Kidney epithelial cell (primary cell): ENCODE data around the gene CYP3A5. TPM values are rescaled to one million over a fixed set of nuclear protein-coding genes. Genes with fewer than 3 reads are reported as not detected.
"Not testable (repeated sequence)": the region's sequence is repeated elsewhere in the genome, so short reads cannot be mapped to it uniquely, and the experiment has no call there.

Source experiments
- DNase-seq: peaks from one replicate; pipeline ENCODE4 v3.0.0-alpha.2; 2010; ENCODE audit warnings: low read depth
- H3K27me3 ChIP-seq: 2 replicates; pipeline ENCODE4 v1.6.0; 2011; ENCODE audit warnings: low read length; ENCODE audit not compliant: control insufficient read depth, insufficient read depth
- H3K36me3 ChIP-seq: 2 replicates; pipeline ENCODE4 v1.5.1; 2011; ENCODE audit warnings: low read length; ENCODE audit not compliant: control insufficient read depth, insufficient read depth
- H3K4me3 ChIP-seq: 2 replicates; pipeline ENCODE4 v1.5.1; 2011; ENCODE audit warnings: low read depth, mild to moderate bottlenecking, control low read depth, low read length
- CTCF ChIP-seq: IDR thresholded peaks from 2 replicates; pipeline ENCODE4 v1.5.1; 2011; ENCODE audit warnings: mild to moderate bottlenecking, moderate library complexity, low read length, control low read depth, inconsistent platforms; ENCODE audit not compliant: insufficient read depth, poor library complexity, severe bottlenecking
- total RNA-seq: library from RNA; depleted of rRNA; stranded (reverse); fragments of >200 nt; gene quantifications from 2 replicates; pipeline ENCODE4 v1.2.3, GENCODE V29; 2015

CYP3A5 gene
- total RNA-seq, 1 donor from 2014 or later, result 0.25 TPM

- no peak for DNase-seq
- Histone ChIP-seq H3K27me3 (no peaks in the 10 kb centered on the region), H3K4me3 (no peak overlapping the region), H3K36me3 (no peaks in the 10 kb centered on the region)
- TF ChIP-seq CTCF, result no peak
Observed at GRCh38 chr7:99672573-99672972, 7.2 kb downstream of the CYP3A5 start.

- no peaks in the 10 kb centered on the region for H3K27me3 ChIP-seq
- no peaks in the 10 kb centered on the region for H3K36me3 ChIP-seq
- TF ChIP-seq CTCF, result no peak
- H3K4me3 ChIP-seq, result no peak overlapping the region
- no peak for DNase-seq
Observed at GRCh38 chr7:99669782-99670181, 10.0 kb downstream of the CYP3A5 start.

- TF ChIP-seq CTCF, result no peak
- no peak for DNase-seq
- Histone ChIP-seq H3K36me3 (no peaks in the 10 kb centered on the region), H3K27me3 (no peaks in the 10 kb centered on the region), H3K4me3 (no peak overlapping the region)
Observed at GRCh38 chr7:99668541-99668940, 11.3 kb downstream of the CYP3A5 start.

GRCh38 chr7:99667179-99667578 lies 12.6 kb downstream of the CYP3A5 start:
- Histone ChIP-seq H3K27me3 (no peaks in the 10 kb centered on the region), H3K36me3 (no peaks in the 10 kb centered on the region), H3K4me3 (no peak overlapping the region)
- no peak for TF ChIP-seq CTCF
- DNase-seq, result no peak

- TF ChIP-seq CTCF, result no peak
- Histone ChIP-seq H3K36me3 (no peaks in the 10 kb centered on the region), H3K4me3 (no peak overlapping the region), H3K27me3 (no peaks in the 10 kb centered on the region)
- DNase-seq, result no peak
Observed at GRCh38 chr7:99666013-99666395, 13.8 kb downstream of the CYP3A5 start.

GRCh38 chr7:99665312-99666012 lies 14.3 kb downstream of the CYP3A5 start:
- no peak for DNase-seq
- Histone ChIP-seq H3K36me3 (no peaks in the 10 kb centered on the region), H3K27me3 (no peaks in the 10 kb centered on the region), H3K4me3 (no peak overlapping the region)
- TF ChIP-seq CTCF, result no peak

GRCh38 chr7:99657879-99658278 lies 21.9 kb downstream of the CYP3A5 start:
- H3K4me3 ChIP-seq, DNase-seq, H3K36me3 ChIP-seq, H3K27me3 ChIP-seq: not testable (repeated sequence)

- not testable (repeated sequence) for H3K27me3 ChIP-seq, H3K36me3 ChIP-seq, H3K4me3 ChIP-seq, DNase-seq
Observed at GRCh38 chr7:99654626-99655025, 25.2 kb downstream of the CYP3A5 start.
